ENCODE results near the gene GDPD4.

Gene GDPD4

GRCh38 chr11:77211040-77211451 lies 90.4 kb downstream of the GDPD4 start:
- no peak for TF ChIP-seq CTCF (IDR thresholded peaks at IDR 0.05; ENCODE audit: low read depth, low read length)
- DNase-seq (ENCODE audit: extremely low read depth, low read depth): no peak

GRCh38 chr11:77209663-77210062 lies 91.8 kb downstream of the GDPD4 start:
- TF ChIP-seq CTCF (IDR thresholded peaks at IDR 0.05; ENCODE audit: low read depth, low read length): no peak
- no peak for DNase-seq (ENCODE audit: extremely low read depth, low read depth)

DNA sequence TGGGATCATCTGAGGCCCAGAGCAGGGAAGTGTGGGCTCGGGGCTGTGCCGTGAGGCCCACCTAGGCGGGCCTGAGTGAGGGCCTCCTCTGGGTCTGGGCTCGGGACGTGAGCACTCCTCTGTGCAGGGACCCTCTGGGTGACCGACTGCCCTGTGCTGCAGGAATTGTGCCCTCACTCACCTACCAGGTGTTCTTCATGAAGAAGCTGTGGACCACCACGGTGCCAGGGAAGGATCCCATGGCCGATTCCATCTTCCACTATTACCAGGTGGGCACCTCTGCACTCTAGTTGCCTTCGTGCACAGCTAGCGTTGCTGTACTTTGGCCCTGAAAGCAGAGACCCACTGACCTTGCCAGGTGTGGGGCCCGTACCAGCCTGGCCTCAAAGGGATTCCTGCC lies 93.0 kb downstream of the GDPD4 start:
- DNase-seq (ENCODE audit: extremely low read depth, low read depth): no peak
- TF ChIP-seq CTCF (IDR thresholded peaks at IDR 0.05; ENCODE audit: low read depth, low read length): no peak

- TF ChIP-seq CTCF (IDR thresholded peaks at IDR 0.05; ENCODE audit: low read depth, low read length): no peak
Observed at GRCh38 chr11:77207618-77208313, 93.7 kb downstream of the GDPD4 start.

DNA sequence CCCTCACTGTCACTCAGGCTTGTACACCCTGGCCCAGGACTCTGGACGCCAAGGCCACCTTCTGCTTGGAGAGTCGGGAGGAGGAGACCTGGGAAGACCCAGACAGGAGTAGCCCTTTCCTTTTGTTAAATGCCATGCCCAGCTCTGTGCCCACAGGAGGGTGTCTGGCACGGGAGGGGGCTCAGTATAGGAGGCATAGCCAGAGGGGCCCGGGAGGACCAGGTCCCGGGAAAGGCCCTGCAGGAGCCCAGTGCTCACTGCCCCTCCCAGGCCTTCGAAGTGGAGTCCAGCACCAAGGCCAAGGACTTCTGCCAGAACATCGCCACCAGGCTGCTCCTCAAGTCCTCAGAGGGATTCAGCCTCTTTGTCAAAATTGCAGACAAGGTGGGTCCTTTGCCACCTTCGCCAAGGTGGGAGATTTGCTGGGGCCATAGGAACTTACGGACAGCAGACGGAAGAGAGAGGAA lies 94.4 kb downstream of the GDPD4 start:
- DNase-seq (ENCODE audit: extremely low read depth, low read depth): no peak
- TF ChIP-seq CTCF (IDR thresholded peaks at IDR 0.05; ENCODE audit: low read depth, low read length): no peak

More at GRCh38 chr11:77207618-77208313, 93.7 kb downstream of the GDPD4 start:
- no peak for DNase-seq (ENCODE audit: extremely low read depth, low read depth)

- no peak for DNase-seq (ENCODE audit: extremely low read depth, low read depth)
- TF ChIP-seq CTCF (IDR thresholded peaks at IDR 0.05; ENCODE audit: low read depth, low read length): no peak
Observed at GRCh38 chr11:77206264-77207018, 95.0 kb downstream of the GDPD4 start.
